GM23338 (cell line): Measurements from ENCODE around the gene ANKRD60. TPM values are rescaled to one million over a fixed set of nuclear protein-coding genes. Genes with fewer than 3 reads are reported as not detected.

Experiments
- ATAC-seq: fragments of 200-7000 bp; cut with Tn5 transposase; 3 replicates; pipeline ENCODE4 v1.9.1; 2020
- DNase-seq: peaks from one replicate; pipeline ENCODE4 v3.0.0-alpha.2; 2015; ENCODE audit warnings: low spot score
- H2AFZ ChIP-seq: fragments of 200-600 bp; sonication (generic); 2 replicates; pipeline ENCODE4 v1.8.0; 2016; ENCODE audit warnings: antibody characterized with exemption, mild to moderate bottlenecking, moderate library complexity
- H3F3A ChIP-seq: fragments of 200-600 bp; sonication (generic); replicated peaks from 2 replicates; pipeline ENCODE4 v1.8.0; 2017; ENCODE audit warnings: antibody characterized with exemption, mixed run types, low read depth
- H3K27ac ChIP-seq: fragments of 200-600 bp; sonication (generic); 2 replicates; pipeline ENCODE4 v1.6.1; 2016; ENCODE audit warnings: low read depth
- H3K27me3 ChIP-seq: fragments of 200-600 bp; sonication (generic); 2 replicates; pipeline ENCODE4 v1.8.0; 2016; ENCODE audit warnings: mild to moderate bottlenecking, mixed run types, moderate library complexity; ENCODE audit not compliant: insufficient read depth
- H3K36me3 ChIP-seq: fragments of 200-600 bp; sonication (generic); 2 replicates; pipeline ENCODE4 v1.8.0; 2016; ENCODE audit warnings: mild to moderate bottlenecking; ENCODE audit not compliant: insufficient read depth
- H3K4me1 ChIP-seq: fragments of 200-600 bp; sonication (generic); 2 replicates; pipeline ENCODE4 v1.8.0; 2016; ENCODE audit warnings: mild to moderate bottlenecking, moderate library complexity; ENCODE audit not compliant: insufficient read depth
- H3K4me2 ChIP-seq: fragments of 200-600 bp; sonication (generic); 2 replicates; pipeline ENCODE4 v1.7.1; 2017; ENCODE audit warnings: mixed run types
- H3K4me3 ChIP-seq: fragments of 200-600 bp; sonication (generic); 2 replicates; pipeline ENCODE4 v1.6.1; 2016; ENCODE audit warnings: mixed run types
- H3K79me2 ChIP-seq: fragments of 200-600 bp; sonication (generic); replicated peaks from 2 replicates; pipeline ENCODE4 v1.8.0; 2017; ENCODE audit warnings: mild to moderate bottlenecking; ENCODE audit not compliant: insufficient read depth
- H3K9me2 ChIP-seq: fragments of 200-600 bp; sonication (generic); 2 replicates; pipeline ENCODE4 v1.8.0; 2017; ENCODE audit not compliant: insufficient read depth
- H4K20me1 ChIP-seq: fragments of 200-600 bp; sonication (generic); replicated peaks from 2 replicates; pipeline ENCODE4 v1.8.0; 2017; ENCODE audit warnings: mild to moderate bottlenecking; ENCODE audit not compliant: insufficient read depth
- H3K27ac Mint-ChIP-seq: 2 replicates; pipeline ENCODE4 v1.8.0; 2020; ENCODE audit warnings: inconsistent platforms, mild to moderate bottlenecking, moderate library complexity, mixed read lengths
- H3K27me3 Mint-ChIP-seq: 3 replicates; pipeline ENCODE4 v1.8.0; 2022; ENCODE audit warnings: low read depth, mild to moderate bottlenecking, moderate library complexity, mixed read lengths, inconsistent platforms; ENCODE audit not compliant: insufficient read depth, poor library complexity
- H3K36me3 Mint-ChIP-seq: 3 replicates; pipeline ENCODE4 v1.8.0; 2021; ENCODE audit warnings: low read depth, mild to moderate bottlenecking, inconsistent platforms, moderate library complexity, mixed read lengths
- H3K4me1 Mint-ChIP-seq: 3 replicates; pipeline ENCODE4 v1.8.0; 2020; ENCODE audit warnings: mild to moderate bottlenecking, inconsistent platforms, mixed read lengths
- H3K4me3 Mint-ChIP-seq: 3 replicates; pipeline ENCODE4 v1.8.0; 2021; ENCODE audit warnings: moderate library complexity, mild to moderate bottlenecking, inconsistent platforms, mixed read lengths
- H3K9me3 Mint-ChIP-seq: 3 replicates; pipeline ENCODE4 v1.8.0; 2020; ENCODE audit warnings: moderate library complexity, mild to moderate bottlenecking, inconsistent platforms, mixed read lengths
- EZH2phosphoT487 ChIP-seq: fragments of 200-600 bp; sonication (generic); IDR thresholded peaks from one replicate; pipeline ENCODE4 v1.8.1; 2018; ENCODE audit warnings: antibody characterized with exemption; ENCODE audit not compliant: unreplicated experiment
- JUNB ChIP-seq: IDR thresholded peaks from one replicate; pipeline ENCODE4 v1.6.1; 2016; ENCODE audit warnings: antibody characterized with exemption; ENCODE audit not compliant: unreplicated experiment
- NANOG ChIP-seq: IDR thresholded peaks from 2 replicates; pipeline ENCODE4 v1.6.1; 2016; ENCODE audit warnings: antibody characterized with exemption, borderline replicate concordance
- POLR2AphosphoS5 ChIP-seq: IDR thresholded peaks from 2 replicates; pipeline ENCODE4 v1.6.1; 2016; ENCODE audit warnings: antibody characterized with exemption, low read depth
- ZNF331 ChIP-seq: fragments of 250-450 bp; sonication (Bioruptor Pico); IDR thresholded peaks from 2 replicates; pipeline ENCODE4 v1.5.0; 2020; ENCODE audit warnings: low read depth, mild to moderate bottlenecking, moderate library complexity
- polyA plus RNA-seq: library from polyadenylated mRNA; unstranded; fragments of >200 nt; fragmentation: Nextera tagmentation; extraction: Ambion mirVana; gene quantifications from 2 replicates; pipeline ENCODE4 v1.2.1, GENCODE V29; 2016
- total RNA-seq: library from RNA; depleted of rRNA; stranded (reverse); fragments of >200 nt; shearing (Covaris generic); gene quantifications from 2 replicates; pipeline ENCODE4 v1.2.3, GENCODE V29; 2014
- TF ChIP-seq, protein P1 (sequence below): IDR thresholded peaks from 2 replicates; pipeline ENCODE4 v1.6.1; 2016; ENCODE audit warnings: antibody characterized with exemption
- TF ChIP-seq, protein P2 (sequence below), 2 experiments: fragments of 200-600 bp in 1 of 2; sonication (generic) in 1 of 2; conservative IDR thresholded peaks; 2 replicates each; pipeline versions ENCODE4 v1.5.1 to v1.6.1; 2016 to 2017; ENCODE audit warnings: antibody characterized with exemption in 2 of 2, low read depth in 2 of 2, mild to moderate bottlenecking in 2 of 2, moderate library complexity in 1 of 2
- TF ChIP-seq, protein P3 (sequence below): fragments of 250-450 bp; sonication (Bioruptor Pico); IDR thresholded peaks from 2 replicates; pipeline ENCODE4 v1.5.0; 2020; ENCODE audit warnings: mild to moderate bottlenecking, moderate library complexity
- TF ChIP-seq, protein P4 (sequence below): IDR thresholded peaks from one replicate; pipeline ENCODE4 v1.6.1; 2018; ENCODE audit warnings: antibody characterized with exemption; ENCODE audit not compliant: unreplicated experiment

Gene ANKRD60
- total and polyA plus RNA-seq, 2 experiments from 2014 or later: not detected

DNA sequence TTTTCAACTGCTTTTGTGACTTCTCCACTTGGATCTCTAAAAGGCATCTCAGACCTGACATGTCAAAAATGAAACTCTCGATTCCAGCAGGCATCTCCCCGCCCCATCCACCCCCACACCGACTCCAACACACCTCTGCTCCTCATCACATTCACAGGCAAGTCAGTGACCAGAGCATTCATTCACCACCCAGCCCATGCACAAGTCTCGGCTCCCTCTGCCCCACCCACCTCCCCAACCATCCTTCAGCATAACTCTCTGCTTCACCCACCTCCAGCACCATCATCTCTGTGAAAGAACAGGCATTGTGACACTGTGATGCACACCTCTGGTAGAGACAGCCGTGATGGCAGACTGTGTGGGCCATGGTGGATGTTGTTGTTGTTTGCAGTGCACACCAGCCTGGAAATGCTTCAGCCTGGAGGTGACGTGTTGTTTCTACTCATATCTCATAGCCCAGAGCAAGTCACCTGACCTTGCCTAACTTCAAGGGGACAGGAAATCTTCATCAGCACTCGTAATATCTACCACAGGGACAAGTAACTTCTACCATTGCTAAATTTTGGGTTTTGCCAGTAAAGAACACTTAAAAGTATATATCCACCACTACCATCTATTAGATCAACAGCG is 56.5 kb downstream of the ANKRD60 start:
- no peak overlapping the region for H3K4me2 ChIP-seq
- H2AFZ ChIP-seq: no peak overlapping the region
- H3K4me1 ChIP-seq: peaks cover 14% of the 10 kb centered on the region
- H3K36me3 Mint-ChIP-seq: no peaks in the 10 kb centered on the region
- H3K4me1 Mint-ChIP-seq: peaks cover 16% of the 10 kb centered on the region
- H3K4me3 Mint-ChIP-seq: no peak overlapping the region
- H3K27me3 Mint-ChIP-seq: peaks cover 6% of the 10 kb centered on the region
- ATAC-seq (no peak), DNase-seq (no peak)
- H3K27me3 ChIP-seq: no peaks in the 10 kb centered on the region
- H3K27ac Mint-ChIP-seq: no peak overlapping the region
- no peak overlapping the region for H3K27ac ChIP-seq
- H3K9me2 ChIP-seq: no peaks in the 10 kb centered on the region
- no peaks in the 10 kb centered on the region for H3K79me2 ChIP-seq
- no peaks in the 10 kb centered on the region; the same call in 2 of the 3 replicates for H3K9me3 Mint-ChIP-seq
- no peaks in the 10 kb centered on the region for H3K36me3 ChIP-seq
- TF ChIP-seq NANOG (no peak), POLR2AphosphoS5 (no peak), ZNF331 (no peak), EZH2phosphoT487 (no peak), JUNB (no peak)
- TF ChIP-seq, protein P1, sequence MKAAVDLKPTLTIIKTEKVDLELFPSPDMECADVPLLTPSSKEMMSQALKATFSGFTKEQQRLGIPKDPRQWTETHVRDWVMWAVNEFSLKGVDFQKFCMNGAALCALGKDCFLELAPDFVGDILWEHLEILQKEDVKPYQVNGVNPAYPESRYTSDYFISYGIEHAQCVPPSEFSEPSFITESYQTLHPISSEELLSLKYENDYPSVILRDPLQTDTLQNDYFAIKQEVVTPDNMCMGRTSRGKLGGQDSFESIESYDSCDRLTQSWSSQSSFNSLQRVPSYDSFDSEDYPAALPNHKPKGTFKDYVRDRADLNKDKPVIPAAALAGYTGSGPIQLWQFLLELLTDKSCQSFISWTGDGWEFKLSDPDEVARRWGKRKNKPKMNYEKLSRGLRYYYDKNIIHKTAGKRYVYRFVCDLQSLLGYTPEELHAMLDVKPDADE: no peak
- TF ChIP-seq, protein P2, sequence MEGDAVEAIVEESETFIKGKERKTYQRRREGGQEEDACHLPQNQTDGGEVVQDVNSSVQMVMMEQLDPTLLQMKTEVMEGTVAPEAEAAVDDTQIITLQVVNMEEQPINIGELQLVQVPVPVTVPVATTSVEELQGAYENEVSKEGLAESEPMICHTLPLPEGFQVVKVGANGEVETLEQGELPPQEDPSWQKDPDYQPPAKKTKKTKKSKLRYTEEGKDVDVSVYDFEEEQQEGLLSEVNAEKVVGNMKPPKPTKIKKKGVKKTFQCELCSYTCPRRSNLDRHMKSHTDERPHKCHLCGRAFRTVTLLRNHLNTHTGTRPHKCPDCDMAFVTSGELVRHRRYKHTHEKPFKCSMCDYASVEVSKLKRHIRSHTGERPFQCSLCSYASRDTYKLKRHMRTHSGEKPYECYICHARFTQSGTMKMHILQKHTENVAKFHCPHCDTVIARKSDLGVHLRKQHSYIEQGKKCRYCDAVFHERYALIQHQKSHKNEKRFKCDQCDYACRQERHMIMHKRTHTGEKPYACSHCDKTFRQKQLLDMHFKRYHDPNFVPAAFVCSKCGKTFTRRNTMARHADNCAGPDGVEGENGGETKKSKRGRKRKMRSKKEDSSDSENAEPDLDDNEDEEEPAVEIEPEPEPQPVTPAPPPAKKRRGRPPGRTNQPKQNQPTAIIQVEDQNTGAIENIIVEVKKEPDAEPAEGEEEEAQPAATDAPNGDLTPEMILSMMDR (conservative IDR thresholded peaks at IDR 0.05; ENCODE audit: low read depth in 2 of 2): no peak
- TF ChIP-seq, protein P3, sequence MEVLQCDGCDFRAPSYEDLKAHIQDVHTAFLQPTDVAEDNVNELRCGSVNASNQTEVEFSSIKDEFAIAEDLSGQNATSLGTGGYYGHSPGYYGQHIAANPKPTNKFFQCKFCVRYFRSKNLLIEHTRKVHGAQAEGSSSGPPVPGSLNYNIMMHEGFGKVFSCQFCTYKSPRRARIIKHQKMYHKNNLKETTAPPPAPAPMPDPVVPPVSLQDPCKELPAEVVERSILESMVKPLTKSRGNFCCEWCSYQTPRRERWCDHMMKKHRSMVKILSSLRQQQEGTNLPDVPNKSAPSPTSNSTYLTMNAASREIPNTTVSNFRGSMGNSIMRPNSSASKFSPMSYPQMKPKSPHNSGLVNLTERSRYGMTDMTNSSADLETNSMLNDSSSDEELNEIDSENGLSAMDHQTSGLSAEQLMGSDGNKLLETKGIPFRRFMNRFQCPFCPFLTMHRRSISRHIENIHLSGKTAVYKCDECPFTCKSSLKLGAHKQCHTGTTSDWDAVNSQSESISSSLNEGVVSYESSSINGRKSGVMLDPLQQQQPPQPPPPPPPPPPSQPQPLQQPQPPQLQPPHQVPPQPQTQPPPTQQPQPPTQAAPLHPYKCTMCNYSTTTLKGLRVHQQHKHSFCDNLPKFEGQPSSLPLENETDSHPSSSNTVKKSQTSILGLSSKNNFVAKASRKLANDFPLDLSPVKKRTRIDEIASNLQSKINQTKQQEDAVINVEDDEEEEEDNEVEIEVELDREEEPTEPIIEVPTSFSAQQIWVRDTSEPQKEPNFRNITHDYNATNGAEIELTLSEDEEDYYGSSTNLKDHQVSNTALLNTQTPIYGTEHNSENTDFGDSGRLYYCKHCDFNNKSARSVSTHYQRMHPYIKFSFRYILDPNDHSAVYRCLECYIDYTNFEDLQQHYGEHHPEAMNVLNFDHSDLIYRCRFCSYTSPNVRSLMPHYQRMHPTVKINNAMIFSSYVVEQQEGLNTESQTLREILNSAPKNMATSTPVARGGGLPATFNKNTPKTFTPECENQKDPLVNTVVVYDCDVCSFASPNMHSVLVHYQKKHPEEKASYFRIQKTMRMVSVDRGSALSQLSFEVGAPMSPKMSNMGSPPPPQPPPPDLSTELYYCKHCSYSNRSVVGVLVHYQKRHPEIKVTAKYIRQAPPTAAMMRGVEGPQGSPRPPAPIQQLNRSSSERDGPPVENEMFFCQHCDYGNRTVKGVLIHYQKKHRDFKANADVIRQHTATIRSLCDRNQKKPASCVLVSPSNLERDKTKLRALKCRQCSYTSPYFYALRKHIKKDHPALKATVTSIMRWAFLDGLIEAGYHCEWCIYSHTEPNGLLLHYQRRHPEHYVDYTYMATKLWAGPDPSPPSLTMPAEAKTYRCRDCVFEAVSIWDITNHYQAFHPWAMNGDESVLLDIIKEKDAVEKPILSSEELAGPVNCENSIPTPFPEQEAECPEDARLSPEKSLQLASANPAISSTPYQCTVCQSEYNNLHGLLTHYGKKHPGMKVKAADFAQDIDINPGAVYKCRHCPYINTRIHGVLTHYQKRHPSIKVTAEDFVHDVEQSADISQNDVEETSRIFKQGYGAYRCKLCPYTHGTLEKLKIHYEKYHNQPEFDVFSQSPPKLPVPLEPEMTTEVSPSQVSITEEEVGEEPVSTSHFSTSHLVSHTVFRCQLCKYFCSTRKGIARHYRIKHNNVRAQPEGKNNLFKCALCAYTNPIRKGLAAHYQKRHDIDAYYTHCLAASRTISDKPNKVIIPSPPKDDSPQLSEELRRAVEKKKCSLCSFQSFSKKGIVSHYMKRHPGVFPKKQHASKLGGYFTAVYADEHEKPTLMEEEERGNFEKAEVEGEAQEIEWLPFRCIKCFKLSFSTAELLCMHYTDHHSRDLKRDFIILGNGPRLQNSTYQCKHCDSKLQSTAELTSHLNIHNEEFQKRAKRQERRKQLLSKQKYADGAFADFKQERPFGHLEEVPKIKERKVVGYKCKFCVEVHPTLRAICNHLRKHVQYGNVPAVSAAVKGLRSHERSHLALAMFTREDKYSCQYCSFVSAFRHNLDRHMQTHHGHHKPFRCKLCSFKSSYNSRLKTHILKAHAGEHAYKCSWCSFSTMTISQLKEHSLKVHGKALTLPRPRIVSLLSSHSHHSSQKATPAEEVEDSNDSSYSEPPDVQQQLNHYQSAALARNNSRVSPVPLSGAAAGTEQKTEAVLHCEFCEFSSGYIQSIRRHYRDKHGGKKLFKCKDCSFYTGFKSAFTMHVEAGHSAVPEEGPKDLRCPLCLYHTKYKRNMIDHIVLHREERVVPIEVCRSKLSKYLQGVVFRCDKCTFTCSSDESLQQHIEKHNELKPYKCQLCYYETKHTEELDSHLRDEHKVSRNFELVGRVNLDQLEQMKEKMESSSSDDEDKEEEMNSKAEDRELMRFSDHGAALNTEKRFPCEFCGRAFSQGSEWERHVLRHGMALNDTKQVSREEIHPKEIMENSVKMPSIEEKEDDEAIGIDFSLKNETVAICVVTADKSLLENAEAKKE (CRISPR knock-in tag): no peak
- TF ChIP-seq, protein P4, sequence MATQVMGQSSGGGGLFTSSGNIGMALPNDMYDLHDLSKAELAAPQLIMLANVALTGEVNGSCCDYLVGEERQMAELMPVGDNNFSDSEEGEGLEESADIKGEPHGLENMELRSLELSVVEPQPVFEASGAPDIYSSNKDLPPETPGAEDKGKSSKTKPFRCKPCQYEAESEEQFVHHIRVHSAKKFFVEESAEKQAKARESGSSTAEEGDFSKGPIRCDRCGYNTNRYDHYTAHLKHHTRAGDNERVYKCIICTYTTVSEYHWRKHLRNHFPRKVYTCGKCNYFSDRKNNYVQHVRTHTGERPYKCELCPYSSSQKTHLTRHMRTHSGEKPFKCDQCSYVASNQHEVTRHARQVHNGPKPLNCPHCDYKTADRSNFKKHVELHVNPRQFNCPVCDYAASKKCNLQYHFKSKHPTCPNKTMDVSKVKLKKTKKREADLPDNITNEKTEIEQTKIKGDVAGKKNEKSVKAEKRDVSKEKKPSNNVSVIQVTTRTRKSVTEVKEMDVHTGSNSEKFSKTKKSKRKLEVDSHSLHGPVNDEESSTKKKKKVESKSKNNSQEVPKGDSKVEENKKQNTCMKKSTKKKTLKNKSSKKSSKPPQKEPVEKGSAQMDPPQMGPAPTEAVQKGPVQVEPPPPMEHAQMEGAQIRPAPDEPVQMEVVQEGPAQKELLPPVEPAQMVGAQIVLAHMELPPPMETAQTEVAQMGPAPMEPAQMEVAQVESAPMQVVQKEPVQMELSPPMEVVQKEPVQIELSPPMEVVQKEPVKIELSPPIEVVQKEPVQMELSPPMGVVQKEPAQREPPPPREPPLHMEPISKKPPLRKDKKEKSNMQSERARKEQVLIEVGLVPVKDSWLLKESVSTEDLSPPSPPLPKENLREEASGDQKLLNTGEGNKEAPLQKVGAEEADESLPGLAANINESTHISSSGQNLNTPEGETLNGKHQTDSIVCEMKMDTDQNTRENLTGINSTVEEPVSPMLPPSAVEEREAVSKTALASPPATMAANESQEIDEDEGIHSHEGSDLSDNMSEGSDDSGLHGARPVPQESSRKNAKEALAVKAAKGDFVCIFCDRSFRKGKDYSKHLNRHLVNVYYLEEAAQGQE: no peak
- no peaks in the 10 kb centered on the region for H3F3A ChIP-seq
- no peaks in the 10 kb centered on the region for H4K20me1 ChIP-seq
- H3K4me3 ChIP-seq: no peak overlapping the region
